ENCODE measurements around the gene IGSF21.

Gene IGSF21

DNA sequence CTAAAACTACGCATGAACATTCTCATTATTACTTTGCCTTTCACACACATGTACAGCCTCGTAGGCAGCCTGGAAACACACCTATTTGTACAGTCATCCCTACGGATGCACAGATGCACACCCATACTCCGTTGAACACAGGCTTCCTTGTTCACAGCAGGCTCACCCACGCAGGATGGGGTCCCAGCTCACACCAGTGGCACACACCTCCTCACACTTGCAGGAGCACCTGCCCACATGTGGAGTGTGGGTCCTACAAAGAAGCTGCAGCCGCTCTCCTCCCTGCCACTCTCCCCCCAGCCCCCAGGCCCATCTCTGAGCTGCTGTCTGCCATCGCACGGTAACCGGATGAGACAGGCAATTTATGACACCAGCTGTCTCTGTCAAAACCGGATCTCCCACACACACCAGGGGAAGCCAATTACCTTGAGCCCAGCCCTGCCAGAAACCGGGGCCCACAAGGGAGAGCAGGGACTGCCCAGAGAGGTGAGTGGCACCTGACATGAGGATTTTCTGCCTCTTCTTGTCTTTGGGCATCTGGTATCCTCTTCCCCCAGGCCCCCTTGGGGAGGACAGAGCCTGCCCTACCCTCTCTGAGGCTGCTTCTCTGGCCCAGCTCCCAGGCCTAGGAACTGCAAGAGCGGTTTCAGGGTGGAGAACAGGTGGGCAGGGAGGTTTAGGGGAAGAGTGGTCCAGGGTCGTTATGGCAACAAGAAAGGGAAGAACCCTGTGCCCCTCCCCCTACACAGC lies 175.4 kb downstream of the IGSF21 start:
- H3K36me3 ChIP-seq (replicated peaks; ENCODE audit: low read depth, low read length): no peaks in the 10 kb centered on the region
- peaks cover 7% of the 10 kb centered on the region; the same call in 1 of the 2 replicates for H3K27me3 ChIP-seq (ENCODE audit: low read depth, low read length)
- no peaks in the 10 kb centered on the region for H3K79me2 ChIP-seq (ENCODE audit: low read length)
- no peak for TF ChIP-seq EZH2phosphoT487 (IDR thresholded peaks at IDR 0.05; ENCODE audit: low read depth)
- TF ChIP-seq, protein P1, sequence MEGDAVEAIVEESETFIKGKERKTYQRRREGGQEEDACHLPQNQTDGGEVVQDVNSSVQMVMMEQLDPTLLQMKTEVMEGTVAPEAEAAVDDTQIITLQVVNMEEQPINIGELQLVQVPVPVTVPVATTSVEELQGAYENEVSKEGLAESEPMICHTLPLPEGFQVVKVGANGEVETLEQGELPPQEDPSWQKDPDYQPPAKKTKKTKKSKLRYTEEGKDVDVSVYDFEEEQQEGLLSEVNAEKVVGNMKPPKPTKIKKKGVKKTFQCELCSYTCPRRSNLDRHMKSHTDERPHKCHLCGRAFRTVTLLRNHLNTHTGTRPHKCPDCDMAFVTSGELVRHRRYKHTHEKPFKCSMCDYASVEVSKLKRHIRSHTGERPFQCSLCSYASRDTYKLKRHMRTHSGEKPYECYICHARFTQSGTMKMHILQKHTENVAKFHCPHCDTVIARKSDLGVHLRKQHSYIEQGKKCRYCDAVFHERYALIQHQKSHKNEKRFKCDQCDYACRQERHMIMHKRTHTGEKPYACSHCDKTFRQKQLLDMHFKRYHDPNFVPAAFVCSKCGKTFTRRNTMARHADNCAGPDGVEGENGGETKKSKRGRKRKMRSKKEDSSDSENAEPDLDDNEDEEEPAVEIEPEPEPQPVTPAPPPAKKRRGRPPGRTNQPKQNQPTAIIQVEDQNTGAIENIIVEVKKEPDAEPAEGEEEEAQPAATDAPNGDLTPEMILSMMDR (IDR thresholded peaks at IDR 0.05; ENCODE audit: low read depth, low read length): no peak
- H4K20me1 ChIP-seq (ENCODE audit: insufficient read depth, low read length): no peaks in the 10 kb centered on the region
- H3K4me2 ChIP-seq (ENCODE audit: low read length): no peak overlapping the region
- H3K9me3 ChIP-seq (ENCODE audit: insufficient read depth, low read length): no peaks in the 10 kb centered on the region
- no peak overlapping the region for H3K9ac ChIP-seq (ENCODE audit: low read length)
- peaks cover 10% of the 10 kb centered on the region for H3K4me1 ChIP-seq (ENCODE audit: low read length)
- H2AFZ ChIP-seq (ENCODE audit: low read depth, low read length): no peak overlapping the region
- no peak overlapping the region for H3K4me3 ChIP-seq (ENCODE audit: low read length)
- no peak overlapping the region for H3K27ac ChIP-seq (ENCODE audit: low read length)

DNA sequence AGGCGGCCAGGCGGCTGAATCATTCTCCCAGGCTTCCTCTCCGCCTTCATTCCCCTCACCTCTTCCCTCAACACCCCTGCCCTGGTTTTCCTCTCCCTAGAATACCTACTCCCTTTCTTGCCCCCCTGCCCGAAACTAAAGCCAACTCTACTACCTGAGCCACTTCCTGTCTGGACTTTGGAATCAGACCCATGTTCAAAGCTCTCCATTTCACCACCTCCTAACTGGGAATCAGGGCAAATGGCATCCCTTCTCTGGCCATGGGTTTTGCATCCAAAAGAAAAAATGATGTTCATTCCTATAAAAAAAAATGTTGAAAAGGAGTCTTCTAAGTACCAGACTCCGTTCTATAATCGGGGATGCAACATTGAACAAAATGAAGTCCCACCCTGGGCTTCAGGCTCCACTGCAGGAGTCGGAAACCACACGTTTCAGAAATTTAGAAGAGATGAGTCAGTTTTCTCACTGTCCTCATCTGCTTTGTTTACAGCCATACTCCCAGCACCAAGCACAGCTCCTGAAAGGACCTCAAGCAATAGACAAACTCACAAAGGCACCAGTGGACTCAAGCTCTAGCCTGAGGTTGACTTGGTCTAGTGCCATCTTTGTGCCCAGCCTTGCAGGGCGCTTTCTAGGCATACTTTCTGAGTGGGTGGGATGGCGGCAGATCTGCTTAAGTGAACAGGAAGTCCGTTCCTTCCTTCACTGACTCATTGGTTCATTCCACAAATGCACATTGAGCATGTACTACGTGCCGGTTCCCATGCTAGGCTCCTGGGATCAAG lies 176.2 kb downstream of the IGSF21 start:
- TF ChIP-seq, protein P1 (IDR thresholded peaks at IDR 0.05; ENCODE audit: low read depth, low read length): no peak
- no peak for TF ChIP-seq EZH2phosphoT487 (IDR thresholded peaks at IDR 0.05; ENCODE audit: low read depth)
- Histone ChIP-seq H3K4me1 (ENCODE audit: low read length) (peaks cover 10% of the 10 kb centered on the region), H3K9ac (ENCODE audit: low read length) (no peak overlapping the region), H3K27me3 (ENCODE audit: low read depth, low read length) (peaks cover 7% of the 10 kb centered on the region; the same call in 1 of the 2 replicates), H3K79me2 (ENCODE audit: low read length) (no peaks in the 10 kb centered on the region), H4K20me1 (ENCODE audit: insufficient read depth, low read length) (no peaks in the 10 kb centered on the region), H2AFZ (ENCODE audit: low read depth, low read length) (no peak overlapping the region), H3K27ac (ENCODE audit: low read length) (no peak overlapping the region), H3K9me3 (ENCODE audit: insufficient read depth, low read length) (no peaks in the 10 kb centered on the region), H3K4me2 (ENCODE audit: low read length) (no peak overlapping the region), H3K4me3 (ENCODE audit: low read length) (no peak overlapping the region), H3K36me3 (replicated peaks; ENCODE audit: low read depth, low read length) (no peaks in the 10 kb centered on the region)

DNA sequence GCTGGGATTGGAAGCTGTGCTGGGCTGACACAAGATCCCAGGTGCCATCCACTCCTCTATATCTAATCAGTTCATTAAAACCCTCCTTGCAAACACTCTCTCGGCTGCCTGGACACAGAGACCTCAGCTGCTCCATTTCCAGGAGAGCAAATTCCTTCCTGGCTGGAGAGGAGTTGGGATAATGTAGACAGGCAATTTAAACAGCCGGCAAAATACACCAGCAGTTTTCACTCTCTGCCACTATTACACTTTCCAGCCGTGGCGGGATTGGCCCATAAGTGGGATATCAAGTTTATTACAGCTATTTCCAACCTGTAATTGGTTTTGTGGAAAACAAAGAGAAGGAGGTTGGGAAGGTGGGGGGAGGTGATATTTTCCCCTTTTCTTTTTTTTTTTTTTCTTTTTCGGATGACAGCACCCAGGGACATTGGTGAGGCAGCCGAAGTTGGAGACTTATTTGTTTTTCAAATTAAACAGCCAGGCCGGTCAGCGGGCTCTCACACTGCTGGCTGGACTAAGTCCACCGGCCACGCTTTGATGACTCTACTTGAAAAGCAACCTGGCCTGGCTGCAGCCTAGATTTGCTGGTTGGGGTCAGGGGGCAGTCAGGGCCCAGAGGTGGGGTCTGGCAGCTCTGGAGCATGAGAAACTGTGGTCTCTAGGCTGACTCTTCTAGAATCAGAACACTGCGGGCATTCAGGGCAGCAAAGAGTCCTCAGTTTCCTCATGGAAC lies 177.4 kb downstream of the IGSF21 start:
- no peak for TF ChIP-seq EZH2phosphoT487 (IDR thresholded peaks at IDR 0.05; ENCODE audit: low read depth)
- TF ChIP-seq, protein P1 (IDR thresholded peaks at IDR 0.05; ENCODE audit: low read depth, low read length): no peak
- Histone ChIP-seq H3K27me3 (ENCODE audit: low read depth, low read length) (peaks cover 7% of the 10 kb centered on the region; the same call in 1 of the 2 replicates), H3K4me2 (ENCODE audit: low read length) (no peak overlapping the region)

DNA sequence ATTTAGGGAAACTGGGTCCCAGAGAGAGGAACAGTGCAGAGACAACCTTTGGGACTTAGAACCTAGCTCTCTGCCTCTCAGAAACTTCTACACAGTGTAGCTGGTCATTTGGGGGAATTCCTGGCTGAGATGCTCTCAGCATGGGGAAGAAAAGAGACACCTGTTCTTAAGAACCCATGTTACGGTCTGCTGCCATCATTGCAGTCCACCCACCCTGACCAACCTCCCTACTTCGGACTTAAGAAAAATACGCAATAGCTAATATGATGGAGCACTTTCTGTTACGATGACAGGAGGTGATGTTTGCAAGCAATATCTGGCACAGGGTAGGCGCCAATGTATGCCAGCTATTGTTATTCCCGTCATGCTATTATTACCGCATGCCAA lies 177.9 kb downstream of the IGSF21 start:
- H3K9ac ChIP-seq (ENCODE audit: low read length): no peak overlapping the region
- no peak overlapping the region for H2AFZ ChIP-seq (ENCODE audit: low read depth, low read length)
- no peak overlapping the region for H3K4me3 ChIP-seq (ENCODE audit: low read length)
- TF ChIP-seq EZH2phosphoT487 (IDR thresholded peaks at IDR 0.05; ENCODE audit: low read depth): no peak
- TF ChIP-seq, protein P1 (IDR thresholded peaks at IDR 0.05; ENCODE audit: low read depth, low read length): no peak
- H3K4me1 ChIP-seq (ENCODE audit: low read length): peaks cover 10% of the 10 kb centered on the region
- H3K27me3 ChIP-seq (ENCODE audit: low read depth, low read length): peaks cover 7% of the 10 kb centered on the region; the same call in 1 of the 2 replicates
- H4K20me1 ChIP-seq (ENCODE audit: insufficient read depth, low read length): no peaks in the 10 kb centered on the region
- H3K79me2 ChIP-seq (ENCODE audit: low read length): no peaks in the 10 kb centered on the region
- H3K9me3 ChIP-seq (ENCODE audit: insufficient read depth, low read length): no peaks in the 10 kb centered on the region
- no peaks in the 10 kb centered on the region for H3K36me3 ChIP-seq (replicated peaks; ENCODE audit: low read depth, low read length)
- H3K27ac ChIP-seq (ENCODE audit: low read length): no peak overlapping the region
- no peak overlapping the region for H3K4me2 ChIP-seq (ENCODE audit: low read length)

More for the DNA sequence above, 177.4 kb downstream of the IGSF21 start:
- Histone ChIP-seq H3K9ac (ENCODE audit: low read length) (no peak overlapping the region), H2AFZ (ENCODE audit: low read depth, low read length) (no peak overlapping the region), H3K36me3 (replicated peaks; ENCODE audit: low read depth, low read length) (no peaks in the 10 kb centered on the region), H4K20me1 (ENCODE audit: insufficient read depth, low read length) (no peaks in the 10 kb centered on the region), H3K79me2 (ENCODE audit: low read length) (no peaks in the 10 kb centered on the region), H3K4me1 (ENCODE audit: low read length) (peaks cover 10% of the 10 kb centered on the region), H3K27ac (ENCODE audit: low read length) (no peak overlapping the region), H3K4me3 (ENCODE audit: low read length) (no peak overlapping the region), H3K9me3 (ENCODE audit: insufficient read depth, low read length) (no peaks in the 10 kb centered on the region)

Measured in OCI-LY3 (cell line).